CD4-positive, alpha-beta T cell treated with Interferon gamma for 1 hour (primary cell): ENCODE data around the gene CAMK1G.
A peak's percentile ranks its signal among the peaks of the same experiment; 100 is the strongest.

Experiments used
- DNase-seq: peaks from one replicate; pipeline ENCODE4 v3.0.0-alpha.2; 2020

CAMK1G gene

GRCh38 chr1:209643285-209644020 is 59.9 kb downstream of the CAMK1G start:
- DNase-seq: no peak

GRCh38 chr1:209645574-209646452 is 62.3 kb downstream of the CAMK1G start:
- DNase-seq: no peak

- no peak for DNase-seq
These were observed 63.0 kb downstream of the CAMK1G start for GRCh38 chr1:209646558-209646957.

- DNase-seq: no peak
These were observed 63.6 kb downstream of the CAMK1G start for GRCh38 chr1:209647156-209647555.

GRCh38 chr1:209648346-209648745 is 64.8 kb downstream of the CAMK1G start:
- DNase-seq: no peak

- peak; percentile 51 for DNase-seq
These were observed 65.6 kb downstream of the CAMK1G start for GRCh38 chr1:209648931-209649776.

- DNase-seq: no peak
These were observed 66.9 kb downstream of the CAMK1G start for GRCh38 chr1:209650454-209650853.

- peak; percentile 77 for DNase-seq
These were observed 67.6 kb downstream of the CAMK1G start for GRCh38 chr1:209651138-209651587.

- no peak for DNase-seq
These were observed 68.7 kb downstream of the CAMK1G start, which contains the start of gene LAMB3 for GRCh38 chr1:209652121-209652735. TSS of gene LAMB3 (minus strand) at chr1:209652425. CDS start at chr1:209650944, 1,481 bp downstream.

GRCh38 chr1:209652873-209653401 is 69.4 kb downstream of the CAMK1G start:
- no peak for DNase-seq

GRCh38 chr1:209653915-209654351 is 70.4 kb downstream of the CAMK1G start:
- no peak for DNase-seq

GRCh38 chr1:209655411-209656231 is 72.1 kb downstream of the CAMK1G start:
- DNase-seq: no peak

- DNase-seq: peak; percentile 84
These were observed 73.8 kb downstream of the CAMK1G start for GRCh38 chr1:209657140-209657879.

- DNase-seq: no peak
These were observed 74.4 kb downstream of the CAMK1G start for GRCh38 chr1:209657918-209658317.

GRCh38 chr1:209659909-209660308 is 76.4 kb downstream of the CAMK1G start:
- peak; percentile 44 for DNase-seq

GRCh38 chr1:209661071-209661470 is 77.6 kb downstream of the CAMK1G start:
- DNase-seq: no peak

GRCh38 chr1:209662879-209663327 is 79.4 kb downstream of the CAMK1G start:
- DNase-seq: no peak
